Measurements from ENCODE around the gene FBF1.

FBF1 gene

DNA sequence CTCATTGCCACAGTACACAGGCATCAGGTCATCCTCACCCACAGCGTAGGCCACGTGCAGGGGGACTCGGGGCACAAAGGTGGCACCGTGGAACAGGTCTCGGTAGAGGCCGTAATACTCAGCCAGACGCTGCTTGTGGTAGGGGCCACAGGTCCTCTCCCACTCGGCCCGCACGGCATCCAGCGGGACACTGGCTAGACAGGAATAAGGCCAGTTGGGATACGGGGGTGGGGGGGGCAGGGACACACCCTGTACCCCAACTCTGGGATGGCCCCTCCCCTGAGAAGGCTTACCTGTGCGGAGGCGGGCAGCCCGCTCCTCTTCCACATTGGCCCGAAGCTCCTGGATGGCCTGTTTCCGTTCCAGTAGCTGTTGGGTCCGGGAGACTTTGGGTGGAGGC is 39.1 kb downstream of the FBF1 start:
- Histone ChIP-seq H3K4me2 (ENCODE audit: low read length) (no peak overlapping the region), H3K79me2 (peaks cover 13% of the 10 kb centered on the region), H3K27ac (no peak overlapping the region), H3K4me3 (ENCODE audit: low read depth, low read length) (no peak overlapping the region), H3K36me3 (ENCODE audit: control insufficient read depth, insufficient read depth, low read length) (no peaks in the 10 kb centered on the region), H3K9ac (no peak overlapping the region), H3K9me3 (ENCODE audit: control insufficient read depth, low read length) (no peaks in the 10 kb centered on the region), H2AFZ (no peak overlapping the region), H3K4me1 (peaks cover 3% of the 10 kb centered on the region), H3K27me3 (ENCODE audit: control insufficient read depth, insufficient read depth, low read length) (no peaks in the 10 kb centered on the region)
- TF ChIP-seq, protein P1, sequence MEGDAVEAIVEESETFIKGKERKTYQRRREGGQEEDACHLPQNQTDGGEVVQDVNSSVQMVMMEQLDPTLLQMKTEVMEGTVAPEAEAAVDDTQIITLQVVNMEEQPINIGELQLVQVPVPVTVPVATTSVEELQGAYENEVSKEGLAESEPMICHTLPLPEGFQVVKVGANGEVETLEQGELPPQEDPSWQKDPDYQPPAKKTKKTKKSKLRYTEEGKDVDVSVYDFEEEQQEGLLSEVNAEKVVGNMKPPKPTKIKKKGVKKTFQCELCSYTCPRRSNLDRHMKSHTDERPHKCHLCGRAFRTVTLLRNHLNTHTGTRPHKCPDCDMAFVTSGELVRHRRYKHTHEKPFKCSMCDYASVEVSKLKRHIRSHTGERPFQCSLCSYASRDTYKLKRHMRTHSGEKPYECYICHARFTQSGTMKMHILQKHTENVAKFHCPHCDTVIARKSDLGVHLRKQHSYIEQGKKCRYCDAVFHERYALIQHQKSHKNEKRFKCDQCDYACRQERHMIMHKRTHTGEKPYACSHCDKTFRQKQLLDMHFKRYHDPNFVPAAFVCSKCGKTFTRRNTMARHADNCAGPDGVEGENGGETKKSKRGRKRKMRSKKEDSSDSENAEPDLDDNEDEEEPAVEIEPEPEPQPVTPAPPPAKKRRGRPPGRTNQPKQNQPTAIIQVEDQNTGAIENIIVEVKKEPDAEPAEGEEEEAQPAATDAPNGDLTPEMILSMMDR (IDR thresholded peaks at IDR 0.05), result no peak

DNA sequence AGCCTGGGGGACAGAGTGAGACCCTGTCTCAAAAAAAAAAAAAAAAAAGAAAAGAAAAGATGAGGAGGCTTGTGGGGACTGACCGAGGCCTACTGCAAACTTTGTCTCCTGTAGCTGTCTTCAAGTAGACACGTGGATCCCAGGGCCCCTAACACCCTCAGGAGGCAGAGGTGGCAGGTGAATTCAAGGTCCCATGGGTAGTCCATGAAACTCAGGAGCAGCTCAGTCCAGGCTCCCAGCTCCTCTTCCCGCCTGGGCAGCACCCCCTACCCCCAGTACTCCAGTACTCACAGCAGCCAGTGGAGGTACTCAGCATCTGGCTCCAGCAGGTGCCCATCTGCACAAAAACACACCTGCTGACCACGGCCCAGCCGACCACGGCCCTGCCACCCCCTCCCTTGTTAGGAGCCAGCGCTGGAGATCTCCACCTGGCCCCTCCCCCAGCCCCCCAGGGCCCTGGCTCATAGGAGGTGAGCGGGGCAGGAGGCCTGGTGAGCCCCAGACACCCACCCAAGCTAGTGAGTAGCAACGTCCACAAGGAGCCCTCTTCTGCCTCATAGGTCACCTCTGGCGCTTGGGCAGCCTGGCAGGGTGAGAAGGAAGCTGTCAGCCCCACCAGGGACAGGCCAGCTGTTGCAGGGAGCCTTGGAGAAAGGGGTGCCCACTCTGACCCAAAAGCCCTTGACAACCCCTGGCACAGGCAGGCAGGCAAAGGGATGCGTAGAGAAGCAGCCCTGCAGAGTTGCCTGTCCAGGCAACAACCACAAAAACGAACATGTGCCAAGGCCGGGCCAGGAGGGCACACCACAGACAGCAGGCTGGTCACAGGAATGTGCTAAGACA is 39.9 kb downstream of the FBF1 start:
- Histone ChIP-seq H3K4me2 (ENCODE audit: low read length) (no peak overlapping the region), H3K4me1 (peaks cover 3% of the 10 kb centered on the region), H3K4me3 (ENCODE audit: low read depth, low read length) (no peak overlapping the region), H2AFZ (no peak overlapping the region), H3K9ac (no peak overlapping the region), H3K27me3 (ENCODE audit: control insufficient read depth, insufficient read depth, low read length) (no peaks in the 10 kb centered on the region), H3K36me3 (ENCODE audit: control insufficient read depth, insufficient read depth, low read length) (no peaks in the 10 kb centered on the region), H3K9me3 (ENCODE audit: control insufficient read depth, low read length) (no peaks in the 10 kb centered on the region), H3K79me2 (peaks cover 14% of the 10 kb centered on the region), H3K27ac (no peak overlapping the region)
- TF ChIP-seq, protein P1 (IDR thresholded peaks at IDR 0.05), result no peak

DNA sequence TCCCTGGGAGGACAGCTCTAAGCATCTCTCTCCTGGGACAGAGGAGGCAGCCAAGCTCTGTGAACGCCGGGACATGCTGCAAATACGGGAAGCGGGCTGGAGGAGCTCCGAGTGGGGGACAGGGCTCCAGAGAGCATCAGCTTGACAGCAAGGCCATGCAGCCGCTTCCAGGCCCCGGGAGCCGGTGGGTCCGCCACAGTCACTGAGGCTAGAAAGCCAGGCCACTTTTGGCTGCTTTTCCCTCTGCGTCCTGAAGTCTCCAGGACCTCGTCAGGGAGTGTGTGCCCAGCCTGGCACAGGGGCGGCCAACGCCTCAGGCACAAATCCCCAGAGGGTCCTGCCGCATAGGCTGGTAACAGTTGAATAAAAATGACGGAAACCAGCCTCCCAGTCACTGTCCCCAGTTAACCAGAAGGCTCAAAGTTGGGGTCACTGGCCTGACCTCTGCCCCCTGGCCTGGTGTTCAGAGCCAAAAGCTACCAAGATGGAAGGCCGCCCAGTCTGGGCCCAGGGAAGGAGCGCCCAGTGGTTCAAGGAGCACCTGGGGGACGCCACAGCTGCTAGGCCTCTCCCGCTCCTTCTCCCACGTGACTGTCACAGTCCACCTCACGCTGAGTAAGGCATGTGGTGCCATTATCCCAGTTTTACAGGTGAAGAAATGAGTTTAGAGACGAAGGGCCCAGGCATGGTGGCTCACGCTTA is 40.9 kb downstream of the FBF1 start:
- Histone ChIP-seq H3K4me2 (ENCODE audit: low read length) (no peak overlapping the region), H3K79me2 (peaks cover 21% of the 10 kb centered on the region), H3K9me3 (ENCODE audit: control insufficient read depth, low read length) (no peaks in the 10 kb centered on the region), H2AFZ (no peak overlapping the region), H3K9ac (no peak overlapping the region), H3K4me3 (ENCODE audit: low read depth, low read length) (no peak overlapping the region), H3K27ac (no peak overlapping the region), H3K4me1 (peaks cover 12% of the 10 kb centered on the region), H3K27me3 (ENCODE audit: control insufficient read depth, insufficient read depth, low read length) (no peaks in the 10 kb centered on the region), H3K36me3 (ENCODE audit: control insufficient read depth, insufficient read depth, low read length) (no peaks in the 10 kb centered on the region)
- TF ChIP-seq, protein P1 (IDR thresholded peaks at IDR 0.05), result no peak

DNA sequence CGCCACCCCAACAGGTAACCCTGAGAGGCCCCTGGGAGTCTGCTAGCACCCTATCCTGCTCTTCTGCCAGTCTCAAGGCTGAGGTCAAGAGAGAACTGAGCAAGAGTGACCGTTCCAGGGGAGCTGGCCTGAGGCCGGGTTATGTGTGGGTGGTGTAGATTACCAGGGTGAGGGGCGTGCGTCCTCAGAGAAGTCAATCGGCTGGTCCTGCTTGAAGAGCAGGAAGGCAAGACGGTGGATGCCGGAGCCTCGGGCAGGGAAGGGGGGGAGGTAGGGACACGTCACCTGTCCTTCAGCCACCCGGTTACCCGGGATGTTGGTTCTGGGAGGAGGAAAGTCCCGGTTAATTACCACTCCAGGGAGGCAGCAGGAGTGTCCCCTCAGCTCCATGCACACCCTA is 41.5 kb downstream of the FBF1 start:
- Histone ChIP-seq H3K9me3 (ENCODE audit: control insufficient read depth, low read length) (no peaks in the 10 kb centered on the region), H3K36me3 (ENCODE audit: control insufficient read depth, insufficient read depth, low read length) (no peaks in the 10 kb centered on the region), H3K27ac (no peak overlapping the region), H3K4me1 (peaks cover 12% of the 10 kb centered on the region), H2AFZ (no peak overlapping the region), H3K4me2 (ENCODE audit: low read length) (no peak overlapping the region), H3K4me3 (ENCODE audit: low read depth, low read length) (no peak overlapping the region), H3K27me3 (ENCODE audit: control insufficient read depth, insufficient read depth, low read length) (no peaks in the 10 kb centered on the region), H3K9ac (no peak overlapping the region), H3K79me2 (peaks cover 21% of the 10 kb centered on the region)
- TF ChIP-seq, protein P1 (IDR thresholded peaks at IDR 0.05), result no peak
